NCI-H526 treated with DMSO at 0.1 percent for 48 hours (cell line): ENCODE measurements around the gene SLC6A9.

Experiments
- DNase-seq: peaks from one replicate; lab custom pipeline; 2025; lab: John Stamatoyannopoulos, UW

Gene SLC6A9

GRCh38 chr1:44029260-44029910 is 1.9 kb downstream of the SLC6A9 start:
- peak; percentile 92 for DNase-seq

- DNase-seq: no peak
These were observed 3.9 kb downstream of the SLC6A9 start for GRCh38 chr1:44027320-44027719.

GRCh38 chr1:44025816-44026215 is 5.4 kb downstream of the SLC6A9 start:
- peak; percentile 92 for DNase-seq

GRCh38 chr1:44024903-44025525 is 6.2 kb downstream of the SLC6A9 start:
- DNase-seq: no peak

GRCh38 chr1:44024031-44024902 is 7.0 kb downstream of the SLC6A9 start:
- DNase-seq: no peak

- DNase-seq: no peak
These were observed 9.5 kb downstream of the SLC6A9 start for GRCh38 chr1:44021581-44022321.

- no peak for DNase-seq
These were observed 10.1 kb downstream of the SLC6A9 start for GRCh38 chr1:44021156-44021555.

- no peak for DNase-seq
These were observed 10.8 kb downstream of the SLC6A9 start for GRCh38 chr1:44020464-44020863.

GRCh38 chr1:44019466-44019948 is 11.8 kb downstream of the SLC6A9 start:
- DNase-seq: no peak

GRCh38 chr1:44016890-44017400 is 14.3 kb downstream of the SLC6A9 start:
- no peak for DNase-seq

- no peak for DNase-seq
These were observed 15.0 kb downstream of the SLC6A9 start for GRCh38 chr1:44016041-44016889.

GRCh38 chr1:44015206-44015605 is 16.1 kb downstream of the SLC6A9 start:
- no peak for DNase-seq

GRCh38 chr1:44014365-44015104 is 16.7 kb downstream of the SLC6A9 start:
- DNase-seq: no peak

- no peak for DNase-seq
These were observed 17.3 kb downstream of the SLC6A9 start for GRCh38 chr1:44013949-44014348.

GRCh38 chr1:44012941-44013609 is 18.2 kb downstream of the SLC6A9 start:
- no peak for DNase-seq

GRCh38 chr1:44012404-44012803 is 18.9 kb downstream of the SLC6A9 start:
- DNase-seq: no peak

GRCh38 chr1:44010935-44011471 is 20.3 kb downstream of the SLC6A9 start:
- DNase-seq: no peak

GRCh38 chr1:44008259-44008658 is 23.0 kb downstream of the SLC6A9 start:
- no peak for DNase-seq

GRCh38 chr1:44002606-44003157 is 28.6 kb downstream of the SLC6A9 start:
- DNase-seq: no peak
